GM12878 (cell line): ENCODE measurements around the gene MATN1. TPM values are rescaled to one million over a fixed set of nuclear protein-coding genes. Genes with fewer than 3 reads are reported as not detected.

Experiments
- ATAC-seq: fragments of 200-7000 bp; cut with Tn5 transposase; 3 replicates; pipeline ENCODE4 v1.9.1; 2020; ENCODE audit warnings: mild to moderate bottlenecking, moderate library complexity
- BruUV-seq: library from RNA; stranded (reverse); fragments of 400-500 nt; replicated peaks from 2 replicates; lab custom pipeline; 2021; lab: Mats Ljungman, UMichigan
- CTCF ChIA-PET: fragments of 300-600 bp; sonication (Branson Sonifier 250); formaldehyde crosslinking; extraction: SDS; loops from one replicate; lab custom pipeline; 2021; ENCODE audit warnings: inconsistent platforms; lab: Yijun Ruan, JAX
- POLR2A ChIA-PET: fragments of 350-600 bp; formaldehyde crosslinking; extraction: SDS; loops from one replicate; lab custom pipeline; 2021; ENCODE audit warnings: inconsistent platforms; lab: Charles Lee
- RAD21 ChIA-PET: fragments of 300-600 bp; sonication (Branson Sonifier 250); formaldehyde crosslinking; loops from one replicate; lab custom pipeline; 2023; ENCODE audit warnings: antibody characterized with exemption; ENCODE audit not compliant: unreplicated experiment; lab: Charles Lee
- SMC1A ChIA-PET: fragments of 300-600 bp; sonication (Branson Sonifier 250); formaldehyde crosslinking; loops from one replicate; lab custom pipeline; 2023; ENCODE audit not compliant: unreplicated experiment, uncharacterized antibody; lab: Charles Lee
- DNase-seq: peaks from one replicate; pipeline ENCODE4 v3.0.0-alpha.2; 2011; ENCODE audit warnings: low read depth, low spot score
- FAIRE-seq: peaks from 3 replicates; lab custom pipeline; 2011; peaks lifted over from hg19 to GRCh38; lab: Jason Lieb, UNC
- H2AFZ ChIP-seq: 2 replicates; pipeline ENCODE4 v1.6.0; 2011; ENCODE audit warnings: low read depth, low read length, control low read depth; ENCODE audit not compliant: control insufficient read depth
- H3K27ac ChIP-seq: 2 replicates; pipeline ENCODE4 v1.5.1; 2011; ENCODE audit warnings: control low read depth; ENCODE audit not compliant: control insufficient read depth, insufficient read depth
- H3K27me3 ChIP-seq, 2 experiments: replicated peaks in 1 of 2; 2 replicates each; pipeline versions ENCODE4 v1.6.0 to v1.6.1; 2011; ENCODE audit warnings: low read length in 1 of 2; ENCODE audit not compliant: control insufficient read depth in 2 of 2, insufficient read depth in 2 of 2
- H3K36me3 ChIP-seq, 2 experiments: 2 replicates each; pipeline ENCODE4 v1.5.1; 2011; ENCODE audit warnings: low read length in 1 of 2; ENCODE audit not compliant: control insufficient read depth in 2 of 2, insufficient read depth in 2 of 2
- H3K4me1 ChIP-seq: 2 replicates; pipeline ENCODE4 v1.6.1; 2011; ENCODE audit warnings: mild to moderate bottlenecking, low read length, moderate library complexity, mixed read lengths; ENCODE audit not compliant: control insufficient read depth, insufficient read depth
- H3K4me2 ChIP-seq: 2 replicates; pipeline ENCODE4 v1.6.0; 2011; ENCODE audit warnings: control low read depth; ENCODE audit not compliant: control insufficient read depth, insufficient read depth
- H3K4me3 ChIP-seq: fragments of 200-600 bp; sonication (generic); 2 replicates; pipeline ENCODE4 v1.5.1; 2016
- H3K79me2 ChIP-seq: 2 replicates; pipeline ENCODE4 v1.6.0; 2011; ENCODE audit warnings: low read length; ENCODE audit not compliant: control insufficient read depth, insufficient read depth
- H3K9ac ChIP-seq: 2 replicates; pipeline ENCODE4 v1.8.0; 2011; ENCODE audit warnings: low read length, control low read depth, mixed read lengths; ENCODE audit not compliant: control insufficient read depth, insufficient read depth
- H3K9me3 ChIP-seq: replicated peaks from 3 replicates; pipeline ENCODE4 v1.5.1; 2011; ENCODE audit warnings: mild to moderate bottlenecking, low read length; ENCODE audit not compliant: control insufficient read depth, insufficient read depth
- H4K20me1 ChIP-seq: 2 replicates; pipeline ENCODE4 v1.6.0; 2011; ENCODE audit not compliant: control insufficient read depth, insufficient read depth
- ESRRA ChIP-seq: IDR thresholded peaks from 2 replicates; pipeline ENCODE4 v1.6.1; 2012; ENCODE audit warnings: mild to moderate bottlenecking, low read length, improper control_type of control experiment
- IRF5 ChIP-seq: fragments of 450-650 bp; IDR thresholded peaks from 2 replicates; pipeline ENCODE4 v1.6.1; 2017; ENCODE audit warnings: borderline replicate concordance
- NFYB ChIP-seq: IDR thresholded peaks from 2 replicates; pipeline ENCODE4 v1.6.1; 2011; ENCODE audit warnings: low read depth, mild to moderate bottlenecking, low read length, improper control_type of control experiment, moderate library complexity; ENCODE audit not compliant: insufficient read depth
- PAX8 ChIP-seq: fragments of 450-650 bp; IDR thresholded peaks from 2 replicates; pipeline ENCODE4 v1.6.1; 2017; ENCODE audit warnings: mild to moderate bottlenecking, moderate library complexity
- SIN3A ChIP-seq: IDR thresholded peaks from 2 replicates; pipeline ENCODE4 v1.6.1; 2012; ENCODE audit warnings: low read depth, low read length, improper control_type of control experiment
- SREBF1 ChIP-seq: IDR thresholded peaks from 2 replicates; pipeline ENCODE4 v1.6.1; 2012; ENCODE audit warnings: mild to moderate bottlenecking, low read length
- YY1 ChIP-seq: IDR thresholded peaks from 2 replicates; pipeline ENCODE4 v1.6.1; 2011; ENCODE audit warnings: low read depth, mild to moderate bottlenecking, low read length
- ZNF274 ChIP-seq: IDR thresholded peaks from one replicate; pipeline ENCODE4 v1.8.0; 2011; ENCODE audit not compliant: insufficient read length, insufficient read depth
- ZNF592 ChIP-seq: fragments of 450-650 bp; IDR thresholded peaks from 2 replicates; pipeline ENCODE4 v1.6.1; 2017; ENCODE audit warnings: mild to moderate bottlenecking, moderate library complexity
- WGBS: methylation state at CpG from one replicate; pipeline ENCODE4 v1.1.6; 2016; ENCODE audit warnings: low lambda C conversion rate; ENCODE audit not compliant: insufficient replicate concordance, insufficient coverage; ENCODE audit errors: missing lambda C conversion rate; 5-methylcytosine and 5-hydroxymethylcytosine counted together
- in situ Hi-C: fragments of 300-500 bp; cut with MboI; formaldehyde crosslinking; loops from 9 replicates; pipeline ENCODE4 v1.14.3; 2018; ENCODE audit warnings: mixed read lengths
- intact Hi-C: fragments of 100-400 bp; cut with micrococcal nuclease; formaldehyde crosslinking; loops from one replicate; pipeline ENCODE4 v1.14.2; 2022; ENCODE audit not compliant: unreplicated experiment
- polyA plus RNA-seq, 11 experiments: library from polyadenylated mRNA; depleted of rRNA in 4 of 11; unstranded in 6 of 11; stranded (reverse) in 5 of 11; fragments of >200 nt; fragmentation: Nextera tagmentation in 4 of 11; fragmentation: Illumina TruSeq in 1 of 11; extraction: Ambion mirVana in 4 of 11; extraction: Trizol in 1 of 11; gene quantifications; 1 replicate in 1 of 11; 2 replicates in 10 of 11; pipeline versions ENCODE4 v1.2.1 to v1.2.3, GENCODE V29; 2011 to 2016; ENCODE audit warnings: inconsistent platforms in 2 of 11, missing spikeins in 2 of 11, low read depth in 1 of 11
- total RNA-seq, 4 experiments: library from RNA; depleted of rRNA in 3 of 4; stranded (reverse); fragments of >200 nt in 3 of 4; fragmentation: Illumina TruSeq in 1 of 4; extraction: Trizol in 1 of 4; gene quantifications; 2 replicates each; pipeline versions ENCODE4 v1.2.1 to v1.2.3, GENCODE V29; 2013 to 2021
- TF ChIP-seq, protein P1 (sequence below): fragments of 450-650 bp; IDR thresholded peaks from 2 replicates; pipeline ENCODE4 v1.6.1; 2016; ENCODE audit warnings: mild to moderate bottlenecking
- TF ChIP-seq, protein P2 (sequence below): fragments of 450-650 bp; formaldehyde crosslinking; IDR thresholded peaks from 2 replicates; pipeline ENCODE4 v1.5.0; 2022; ENCODE audit warnings: mild to moderate bottlenecking, missing genetic modification characterization

The MATN1 gene
- total and polyA plus RNA-seq, 10 of the 15 experiments (the other 5 are each of a cell fraction or from before 2014, with no cell fraction given) = 0.04 to 0.50 (median 0.10) TPM; not detected in 1

- no peak for TF ChIP-seq ZNF592
- no peak for TF ChIP-seq YY1
- TF ChIP-seq, protein P1, sequence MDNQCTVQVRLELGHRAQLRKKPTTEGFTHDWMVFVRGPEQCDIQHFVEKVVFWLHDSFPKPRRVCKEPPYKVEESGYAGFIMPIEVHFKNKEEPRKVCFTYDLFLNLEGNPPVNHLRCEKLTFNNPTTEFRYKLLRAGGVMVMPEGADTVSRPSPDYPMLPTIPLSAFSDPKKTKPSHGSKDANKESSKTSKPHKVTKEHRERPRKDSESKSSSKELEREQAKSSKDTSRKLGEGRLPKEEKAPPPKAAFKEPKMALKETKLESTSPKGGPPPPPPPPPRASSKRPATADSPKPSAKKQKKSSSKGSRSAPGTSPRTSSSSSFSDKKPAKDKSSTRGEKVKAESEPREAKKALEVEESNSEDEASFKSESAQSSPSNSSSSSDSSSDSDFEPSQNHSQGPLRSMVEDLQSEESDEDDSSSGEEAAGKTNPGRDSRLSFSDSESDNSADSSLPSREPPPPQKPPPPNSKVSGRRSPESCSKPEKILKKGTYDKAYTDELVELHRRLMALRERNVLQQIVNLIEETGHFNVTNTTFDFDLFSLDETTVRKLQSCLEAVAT = no peak
- TF ChIP-seq PAX8 = no peak
- TF ChIP-seq ESRRA = no peak
- TF ChIP-seq, all 136 proteins: peak for 0
These were observed 55.4 kb downstream of the MATN1 start (continued) for GRCh38 chr1:30668024-30668423.

DNA sequence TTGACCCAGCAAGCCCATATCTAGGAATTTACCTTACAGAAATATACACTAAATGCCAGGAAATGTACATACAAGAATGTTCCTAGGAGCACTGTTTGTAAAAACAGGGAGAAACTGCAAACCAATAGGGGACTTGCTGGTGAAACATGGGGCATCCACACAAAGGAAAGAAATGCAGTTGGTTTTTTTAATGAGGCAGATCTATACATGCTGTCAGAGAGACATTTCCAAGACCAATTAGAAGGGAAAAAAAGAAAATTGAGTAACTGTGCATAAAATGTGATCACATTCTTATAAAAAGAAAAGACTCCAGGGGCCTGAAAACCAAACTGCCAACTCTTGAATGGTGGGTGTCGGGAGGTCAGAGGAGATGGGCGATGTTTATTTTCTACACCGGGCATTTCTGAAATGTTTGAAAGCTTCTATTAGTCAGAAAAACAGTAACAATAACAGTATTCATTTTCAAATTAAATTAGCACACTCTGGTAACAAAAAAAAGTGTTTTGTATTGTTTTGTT, 56.6 kb downstream of the MATN1 start:
- WGBS = 21% methylated on average over 3 of the region's 3 CpGs
- intact Hi-C loops (no loop called here), in situ Hi-C loops (no loop called here)
- Histone ChIP-seq H2AFZ (no peak overlapping the region), H3K79me2 (no peaks in the 10 kb centered on the region), H4K20me1 (no peaks in the 10 kb centered on the region), H3K27me3 (no peaks in the 10 kb centered on the region), H3K4me3 (no peak overlapping the region), H3K36me3 (no peaks in the 10 kb centered on the region), H3K27ac (no peak overlapping the region), H3K4me2 (no peak overlapping the region), H3K9ac (no peak overlapping the region), H3K4me1 (no peaks in the 10 kb centered on the region), H3K9me3 (no peaks in the 10 kb centered on the region)
- ChIA-PET POLR2A (no interaction called here), RAD21 (no interaction called here), SMC1A (no interaction called here), CTCF (no interaction called here)
- no TSS peak for BruUV-seq
- no peak for ATAC-seq
- no peak for DNase-seq
- FAIRE-seq = no peak
- TF ChIP-seq SIN3A (no peak), IRF5 (no peak), NFYB (no peak), ZNF274 (no peak), SREBF1 (no peak)
- TF ChIP-seq, protein P2, sequence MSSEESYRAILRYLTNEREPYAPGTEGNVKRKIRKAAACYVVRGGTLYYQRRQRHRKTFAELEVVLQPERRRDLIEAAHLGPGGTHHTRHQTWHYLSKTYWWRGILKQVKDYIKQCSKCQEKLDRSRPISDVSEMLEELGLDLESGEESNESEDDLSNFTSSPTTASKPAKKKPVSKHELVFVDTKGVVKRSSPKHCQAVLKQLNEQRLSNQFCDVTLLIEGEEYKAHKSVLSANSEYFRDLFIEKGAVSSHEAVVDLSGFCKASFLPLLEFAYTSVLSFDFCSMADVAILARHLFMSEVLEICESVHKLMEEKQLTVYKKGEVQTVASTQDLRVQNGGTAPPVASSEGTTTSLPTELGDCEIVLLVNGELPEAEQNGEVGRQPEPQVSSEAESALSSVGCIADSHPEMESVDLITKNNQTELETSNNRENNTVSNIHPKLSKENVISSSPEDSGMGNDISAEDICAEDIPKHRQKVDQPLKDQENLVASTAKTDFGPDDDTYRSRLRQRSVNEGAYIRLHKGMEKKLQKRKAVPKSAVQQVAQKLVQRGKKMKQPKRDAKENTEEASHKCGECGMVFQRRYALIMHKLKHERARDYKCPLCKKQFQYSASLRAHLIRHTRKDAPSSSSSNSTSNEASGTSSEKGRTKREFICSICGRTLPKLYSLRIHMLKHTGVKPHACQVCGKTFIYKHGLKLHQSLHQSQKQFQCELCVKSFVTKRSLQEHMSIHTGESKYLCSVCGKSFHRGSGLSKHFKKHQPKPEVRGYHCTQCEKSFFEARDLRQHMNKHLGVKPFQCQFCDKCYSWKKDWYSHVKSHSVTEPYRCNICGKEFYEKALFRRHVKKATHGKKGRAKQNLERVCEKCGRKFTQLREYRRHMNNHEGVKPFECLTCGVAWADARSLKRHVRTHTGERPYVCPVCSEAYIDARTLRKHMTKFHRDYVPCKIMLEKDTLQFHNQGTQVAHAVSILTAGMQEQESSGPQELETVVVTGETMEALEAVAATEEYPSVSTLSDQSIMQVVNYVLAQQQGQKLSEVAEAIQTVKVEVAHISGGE = no peak
